H1 (cell line): ENCODE results near the gene PRSS23. TPM values are rescaled to one million over a fixed set of nuclear protein-coding genes. Genes with fewer than 3 reads are reported as not detected.

Experiments used
- CTCF ChIA-PET: fragments of 300-600 bp; sonication (Branson Sonifier 250); formaldehyde crosslinking; loops from one replicate; lab custom pipeline; 2021; ENCODE audit not compliant: partially characterized antibody; lab: Charles Lee
- POLR2A ChIA-PET: fragments of 300-600 bp; sonication (Branson Sonifier 250); formaldehyde crosslinking; loops from one replicate; lab custom pipeline; 2021; ENCODE audit warnings: inconsistent platforms; ENCODE audit not compliant: partially characterized antibody; lab: Charles Lee
- DNase-seq, 2 experiments: peaks; one replicate each; pipeline versions ENCODE4 v3.0.0 to v3.0.0-alpha.2; 2010 to 2022; ENCODE audit warnings: low spot score in 2 of 2, low read depth in 1 of 2, mixed read lengths in 1 of 2
- FAIRE-seq: peaks from 2 replicates; lab custom pipeline; 2011; peaks lifted over from hg19 to GRCh38; lab: Jason Lieb, UNC
- H2AFZ ChIP-seq: 2 replicates; pipeline ENCODE4 v1.8.1; 2012; ENCODE audit warnings: low read length, inconsistent platforms
- H2AK5ac ChIP-seq: 2 replicates; pipeline ENCODE4 v1.6.1; 2013; ENCODE audit warnings: low read depth, low read length
- H2BK120ac ChIP-seq: replicated peaks from 2 replicates; pipeline ENCODE3; 2013; ENCODE audit warnings: low read depth, low read length, inconsistent platforms
- H2BK12ac ChIP-seq: 2 replicates; pipeline ENCODE4 v1.6.1; 2013; ENCODE audit warnings: low read depth, low read length
- H2BK15ac ChIP-seq: 2 replicates; pipeline ENCODE4 v1.6.1; 2013; ENCODE audit warnings: low read length
- H2BK20ac ChIP-seq: 2 replicates; pipeline ENCODE4 v1.6.1; 2013; ENCODE audit warnings: low read length
- H2BK5ac ChIP-seq: 2 replicates; pipeline ENCODE4 v1.6.1; 2013; ENCODE audit warnings: low read depth, low read length
- H3K14ac ChIP-seq: 2 replicates; pipeline ENCODE4 v1.6.1; 2013; ENCODE audit warnings: inconsistent platforms; ENCODE audit not compliant: insufficient read length
- H3K18ac ChIP-seq: 2 replicates; pipeline ENCODE4 v1.6.1; 2013; ENCODE audit warnings: low read length; ENCODE audit errors: extremely low read depth
- H3K23ac ChIP-seq: 2 replicates; pipeline ENCODE4 v1.6.1; 2013; ENCODE audit warnings: inconsistent platforms; ENCODE audit not compliant: insufficient read length
- H3K23me2 ChIP-seq: 2 replicates; pipeline ENCODE4 v1.6.1; 2013; ENCODE audit warnings: low read depth, low read length
- H3K27ac ChIP-seq: 2 replicates; pipeline ENCODE4 v1.6.1; 2011; ENCODE audit warnings: low read depth, low read length, inconsistent platforms
- H3K27me3 ChIP-seq, 4 experiments: replicated peaks in 1 of 4; 1 replicate in 1 of 4; 2 replicates in 3 of 4; pipeline versions ENCODE4 v1.6.1 to v1.8.1; 2011 to 2013; ENCODE audit warnings: low read length in 3 of 4, mild to moderate bottlenecking in 3 of 4, inconsistent platforms in 2 of 4, mixed read lengths in 2 of 4, moderate library complexity in 1 of 4; ENCODE audit not compliant: control insufficient read depth in 3 of 4, insufficient read depth in 3 of 4; ENCODE audit errors: extremely low read depth in 1 of 4
- H3K36me3 ChIP-seq, 4 experiments: 2 replicates each; pipeline versions ENCODE4 v1.6.1 to v1.8.1; 2011 to 2013; ENCODE audit warnings: mild to moderate bottlenecking in 4 of 4, low read length in 3 of 4, moderate library complexity in 2 of 4, control low read depth in 1 of 4, inconsistent platforms in 1 of 4; ENCODE audit not compliant: insufficient read depth in 4 of 4, control insufficient read depth in 2 of 4
- H3K4ac ChIP-seq: replicated peaks from 2 replicates; pipeline ENCODE3; 2013; ENCODE audit warnings: low read length, low read depth, mixed read lengths, inconsistent platforms; ENCODE audit not compliant: insufficient read length
- H3K4me1 ChIP-seq, 4 experiments: replicated peaks in 1 of 4; 1 replicate in 1 of 4; 2 replicates in 3 of 4; pipeline versions ENCODE4 v1.6.1 to v1.8.1; 2011 to 2013; ENCODE audit warnings: low read length in 3 of 4, inconsistent platforms in 2 of 4, mixed read lengths in 1 of 4; ENCODE audit not compliant: insufficient read depth in 4 of 4, control insufficient read depth in 3 of 4
- H3K4me2 ChIP-seq, 2 experiments: 2 replicates each; pipeline versions ENCODE4 v1.6.1 to v1.8.1; 2011 to 2013; ENCODE audit warnings: low read depth in 2 of 2, low read length in 2 of 2, control low read depth in 1 of 2, inconsistent platforms in 1 of 2, mild to moderate bottlenecking in 1 of 2; ENCODE audit not compliant: insufficient read depth in 1 of 2
- H3K4me3 ChIP-seq, 4 experiments: fragments of 200-600, 300-600 bp in 1 of 4; sonication (generic), shearing (Covaris generic), sonication (Bioruptor Twin) in 1 of 4; 2 replicates each; pipeline versions ENCODE4 v1.5.1 to v1.8.1; 2011 to 2016; ENCODE audit warnings: low read length in 4 of 4, low read depth in 3 of 4, control low read depth in 2 of 4, inconsistent platforms in 2 of 4, mild to moderate bottlenecking in 2 of 4, mixed read lengths in 1 of 4, moderate library complexity in 1 of 4; ENCODE audit not compliant: insufficient read depth in 2 of 4; ENCODE audit errors: extremely low read depth in 1 of 4
- H3K56ac ChIP-seq: replicated peaks from 2 replicates; pipeline ENCODE3; 2013; ENCODE audit warnings: low read depth, mild to moderate bottlenecking, mixed read lengths, low read length, inconsistent platforms; ENCODE audit not compliant: insufficient read length
- H3K79me1 ChIP-seq: 2 replicates; pipeline ENCODE4 v1.6.1; 2013; ENCODE audit warnings: low read depth, low read length, control low read depth
- H3K79me2 ChIP-seq, 2 experiments: 2 replicates each; pipeline versions ENCODE4 v1.6.1 to v1.8.1; 2012 to 2013; ENCODE audit warnings: low read length in 2 of 2, mild to moderate bottlenecking in 2 of 2, inconsistent platforms in 1 of 2; ENCODE audit not compliant: insufficient read depth in 2 of 2, control insufficient read depth in 1 of 2
- H3K9ac ChIP-seq, 4 experiments: replicated peaks in 1 of 4; 1 replicate in 1 of 4; 2 replicates in 3 of 4; pipeline versions ENCODE4 v1.6.1 to v1.8.1; 2011 to 2013; ENCODE audit warnings: low read depth in 3 of 4, low read length in 3 of 4, control low read depth in 2 of 4, mild to moderate bottlenecking in 2 of 4, moderate library complexity in 2 of 4, inconsistent platforms in 1 of 4; ENCODE audit errors: extremely low read depth in 1 of 4
- H3K9me3 ChIP-seq, 2 experiments: 2 replicates each; pipeline versions ENCODE4 v1.6.1 to v1.8.1; 2012 to 2013; ENCODE audit warnings: mild to moderate bottlenecking in 2 of 2, moderate library complexity in 2 of 2, control low read depth in 1 of 2, inconsistent platforms in 1 of 2, low read depth in 1 of 2, low read length in 1 of 2, mixed read lengths in 1 of 2; ENCODE audit not compliant: insufficient read depth in 2 of 2
- H4K20me1 ChIP-seq, 2 experiments: replicated peaks in 1 of 2; 2 replicates each; pipeline versions ENCODE3 to v1.8.1; 2011 to 2013; ENCODE audit warnings: inconsistent platforms in 2 of 2, low read length in 2 of 2, mild to moderate bottlenecking in 1 of 2; ENCODE audit not compliant: insufficient read depth in 2 of 2, control insufficient read depth in 1 of 2
- H4K5ac ChIP-seq: 2 replicates; pipeline ENCODE4 v1.6.1; 2013; ENCODE audit warnings: low read length, low read depth, mixed read lengths, inconsistent platforms; ENCODE audit not compliant: insufficient read length
- H4K8ac ChIP-seq: 2 replicates; pipeline ENCODE4 v1.8.0; 2013; ENCODE audit warnings: mild to moderate bottlenecking, moderate library complexity, low read length, inconsistent platforms; ENCODE audit not compliant: insufficient read depth; ENCODE audit errors: extremely low read depth
- H4K91ac ChIP-seq: replicated peaks from 2 replicates; pipeline ENCODE3; 2013; ENCODE audit warnings: low read length, mixed read lengths, inconsistent platforms; ENCODE audit not compliant: insufficient read length
- BCL11A ChIP-seq, 2 experiments: IDR thresholded peaks; one replicate each; pipeline ENCODE4 v1.6.1; 2011; ENCODE audit warnings: low read depth in 2 of 2, low read length in 2 of 2, mild to moderate bottlenecking in 2 of 2
- CBX8 ChIP-seq: fragments of 300-800, 300-1000 bp; sonication (generic); IDR thresholded peaks from 2 replicates; pipeline ENCODE4 v1.7.1; 2016; ENCODE audit warnings: low read depth, low read length, borderline replicate concordance
- CHD2 ChIP-seq: IDR thresholded peaks from 2 replicates; pipeline ENCODE4 v1.6.1; 2012; ENCODE audit warnings: low read length, improper control_type of control experiment
- CREB1 ChIP-seq: IDR thresholded peaks from 2 replicates; pipeline ENCODE4 v1.6.1; 2012; ENCODE audit warnings: inconsistent platforms
- EZH2 ChIP-seq: fragments of 200-600 bp; sonication (generic); IDR thresholded peaks from 2 replicates; pipeline ENCODE4 v1.7.1; 2012; ENCODE audit warnings: low read depth, mild to moderate bottlenecking, moderate library complexity, low read length, inconsistent platforms; ENCODE audit not compliant: severe bottlenecking
- GABPA ChIP-seq: IDR thresholded peaks from 2 replicates; pipeline ENCODE4 v1.6.1; 2011; ENCODE audit warnings: mild to moderate bottlenecking, low read length, moderate library complexity, borderline replicate concordance; ENCODE audit not compliant: insufficient read depth
- HDAC6 ChIP-seq: IDR thresholded peaks from one replicate; pipeline ENCODE4 v1.7.1; 2012; ENCODE audit warnings: low read depth, mild to moderate bottlenecking, inconsistent platforms, low read length, moderate library complexity
- KDM5A ChIP-seq: fragments of 200-600 bp; IDR thresholded peaks from 2 replicates; pipeline ENCODE4 v1.7.1; 2012; ENCODE audit warnings: mild to moderate bottlenecking, low read length, inconsistent platforms, mixed read lengths
- NRF1 ChIP-seq: IDR thresholded peaks from 2 replicates; pipeline ENCODE4 v1.6.1; 2011; ENCODE audit warnings: mild to moderate bottlenecking, low read depth, low read length, improper control_type of control experiment
- RFX5 ChIP-seq: IDR thresholded peaks from 2 replicates; pipeline ENCODE4 v1.6.1; 2011; ENCODE audit warnings: low read depth, low read length, improper control_type of control experiment, borderline replicate concordance
- RXRA ChIP-seq: IDR thresholded peaks from 2 replicates; pipeline ENCODE4 v1.6.1; 2011; ENCODE audit warnings: low read depth, mild to moderate bottlenecking, low read length, moderate library complexity; ENCODE audit not compliant: insufficient read depth
- SP1 ChIP-seq: IDR thresholded peaks from 2 replicates; pipeline ENCODE4 v1.6.1; 2011; ENCODE audit warnings: low read depth, low read length
- SP4 ChIP-seq: IDR thresholded peaks from 2 replicates; pipeline ENCODE4 v1.6.1; 2012; ENCODE audit warnings: low read length, inconsistent platforms
- USF2 ChIP-seq: IDR thresholded peaks from 2 replicates; pipeline ENCODE4 v1.6.1; 2011; ENCODE audit warnings: low read length, improper control_type of control experiment
- WGBS, 2 experiments: shearing (Covaris generic) in 1 of 2; methylation state at CpG; one replicate each; pipeline versions ENCODE4 v1.1.6 to v1.1.7; 2013 to 2015; ENCODE audit warnings: low lambda C conversion rate in 2 of 2, mixed read lengths in 2 of 2, inconsistent platforms in 1 of 2, low coverage in 1 of 2, missing lambda C conversion rate in 1 of 2; ENCODE audit not compliant: insufficient replicate concordance in 2 of 2, insufficient coverage in 1 of 2, insufficient read length in 1 of 2; ENCODE audit errors: extremely low coverage in 1 of 2, missing lambda C conversion rate in 1 of 2; 5-methylcytosine and 5-hydroxymethylcytosine counted together
- polyA plus RNA-seq, 7 experiments: library from polyadenylated mRNA; depleted of rRNA in 3 of 7; stranded (reverse) in 5 of 7; unstranded in 2 of 7; fragments of >200 nt in 5 of 7; fragments of 200-250 nt in 2 of 7; gene quantifications; 1 replicate in 5 of 7; 2 replicates in 1 of 7; 4 replicates in 1 of 7; pipeline versions ENCODE4 v1.2.1 to v1.2.3, GENCODE V29; 2011 to 2013; ENCODE audit warnings: missing spikeins in 2 of 7, mixed read lengths in 2 of 7
- total RNA-seq: library from RNA; stranded (reverse); fragmentation: NEBNext Ultra II Directional; extraction: Animal tissue kit (Norgen Biotek cat#: 25700); gene quantifications from 2 replicates; pipeline ENCODE4 v1.2.1, GENCODE V29; 2021

The PRSS23 gene
- total and polyA plus RNA-seq, 2 of the 8 experiments (the other 6 are each of a cell fraction or from before 2014, with no cell fraction given) = 4.4 to 5.6 TPM

- TF ChIP-seq USF2 = no peak
- TF ChIP-seq GABPA = no peak
- TF ChIP-seq HDAC6 = no peak
- TF ChIP-seq SP4 = no peak
- TF ChIP-seq RFX5 = no peak
- no peak for TF ChIP-seq CHD2
- TF ChIP-seq BCL11A (IDR thresholded peaks at IDR 0.05; ENCODE audit: low read depth in 2 of 2, low read length in 2 of 2) = no peak
- TF ChIP-seq KDM5A = no peak
- TF ChIP-seq NRF1 = no peak
- no peak for TF ChIP-seq RXRA
- TF ChIP-seq SP1 = no peak
- no peak for TF ChIP-seq CREB1
- no peak for TF ChIP-seq EZH2
- TF ChIP-seq CBX8 = no peak
- H2AK5ac ChIP-seq = no peak overlapping the region
- no peak overlapping the region for H2BK120ac ChIP-seq
- H3K23ac ChIP-seq = no peak overlapping the region
- ChIA-PET POLR2A (interaction anchor here (1.0 to 2.3 kb wide), 3 partner anchors 8 to 13 kb away, joined by 4 to 5 read pairs (median 4); no protein-coding TSS in a partner anchor), CTCF (interaction anchor here (1.1 to 2.3 kb wide), 14 partner anchors 9 to 232 kb away, joined by 3 to 10 read pairs (median 4); no protein-coding TSS in a partner anchor)
- H3K4me3 ChIP-seq = peak overlapping the region in 2 of 4 experiments; percentile 65 to 69; a peak in 5 of 8 replicates
- H2AFZ ChIP-seq = no peak overlapping the region
- no peak for FAIRE-seq
- H2BK20ac ChIP-seq = no peak overlapping the region
- no peak overlapping the region for H2BK15ac ChIP-seq
- no peak overlapping the region for H3K56ac ChIP-seq
- no peak overlapping the region for H4K5ac ChIP-seq
- no peak overlapping the region; a peak in 1 of 7 replicates for H3K9ac ChIP-seq
- H2BK5ac ChIP-seq = no peak overlapping the region
- DNase-seq = no peak
- H3K4me1 ChIP-seq = peaks cover 0 to 10% (median 7%) of the 10 kb centered on the region in 4 experiments; a peak in 5 of 7 replicates
- H4K20me1 ChIP-seq = no peaks in the 10 kb centered on the region
- H3K79me2 ChIP-seq = no peaks in the 10 kb centered on the region
- H3K79me1 ChIP-seq = no peaks in the 10 kb centered on the region
- H4K91ac ChIP-seq = no peak overlapping the region
- H3K14ac ChIP-seq = no peak overlapping the region
- no peak overlapping the region for H2BK12ac ChIP-seq
- peaks cover 0 to 16% (median 13%) of the 10 kb centered on the region in 4 experiments; a peak in 4 of 7 replicates for H3K27me3 ChIP-seq
- H3K27ac ChIP-seq = no peak overlapping the region
- H3K4ac ChIP-seq = peak overlapping the region; percentile 65
- no peak overlapping the region for H3K18ac ChIP-seq
- no peaks in the 10 kb centered on the region for H3K9me3 ChIP-seq
- 74% methylated on average over 2 of the region's 2 CpGs; no CpG with 5 or more reads in 1 of the 2 experiments for WGBS, 2 experiments
- H4K8ac ChIP-seq = no peak overlapping the region
- no peaks in the 10 kb centered on the region for H3K36me3 ChIP-seq
- H3K23me2 ChIP-seq = peaks cover 10% of the 10 kb centered on the region; the same call in 1 of the 2 replicates
- H3K4me2 ChIP-seq = peak overlapping the region; percentile 91 to 99
Measured at GRCh38 chr11:86801364-86801763, 1.0 kb downstream of the PRSS23 start.
